Putamen (tissue), 1 donor: ENCODE results near the gene ENTPD8.
A peak's percentile ranks its signal among the peaks of the same experiment; 100 is the strongest.
"Not testable (repeated sequence)": the region's sequence is repeated elsewhere in the genome, so short reads cannot be mapped to it uniquely, and the experiment has no call there.

Experiments
- DNase-seq: peaks from one replicate; pipeline ENCODE4 v3.0.0-alpha.2; 2016; ENCODE audit warnings: low spot score

ENTPD8 gene

DNA sequence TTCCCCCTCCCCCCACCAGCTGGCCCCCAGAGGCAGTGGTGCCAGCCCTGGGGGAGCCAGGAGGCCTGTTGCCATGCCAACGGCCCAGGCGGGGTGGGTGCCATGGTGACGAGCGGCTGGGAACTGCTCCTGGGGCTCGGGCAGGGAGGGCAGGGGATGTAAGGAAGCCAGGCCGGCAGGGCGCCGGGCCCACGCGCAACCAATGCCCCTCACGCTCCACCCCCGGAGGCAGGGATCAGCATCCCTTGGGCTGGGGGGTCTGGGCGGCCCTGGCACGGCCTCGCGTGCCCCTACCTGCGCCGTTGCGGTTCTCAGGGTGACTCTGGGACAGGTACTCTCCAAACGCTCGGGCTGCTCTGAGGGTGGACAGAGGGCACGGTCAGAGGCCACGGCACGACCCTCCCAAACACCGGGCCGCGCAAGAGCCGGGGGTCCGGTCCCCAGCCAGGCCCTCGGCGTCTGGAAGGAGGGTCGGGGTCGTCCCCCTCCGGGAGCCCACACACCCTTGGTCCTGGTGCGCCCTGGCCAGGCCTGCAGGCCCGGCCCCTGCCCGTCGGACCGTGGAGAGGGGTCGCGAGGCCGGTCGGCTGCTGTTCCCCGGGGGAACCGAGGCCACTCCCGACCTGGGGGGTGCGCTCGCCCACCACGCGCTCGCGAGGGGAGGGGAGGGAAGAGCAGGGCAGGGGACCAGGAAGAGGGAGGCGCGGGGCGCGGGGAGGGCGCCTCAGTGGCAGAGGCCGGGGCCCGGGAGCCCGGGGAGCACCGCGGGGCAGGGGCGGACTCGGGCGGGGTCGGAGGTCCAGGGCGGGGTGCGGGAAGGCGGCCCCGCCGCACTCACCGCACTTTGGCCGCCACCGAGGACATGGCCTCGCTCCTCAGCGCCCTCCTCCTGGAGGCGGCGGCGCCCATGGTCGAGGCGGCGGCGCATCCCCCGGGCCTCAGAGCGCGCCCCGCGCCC is 17.3 kb upstream of the ENTPD8 start:
- DNase-seq, result peak; percentile 78

DNA sequence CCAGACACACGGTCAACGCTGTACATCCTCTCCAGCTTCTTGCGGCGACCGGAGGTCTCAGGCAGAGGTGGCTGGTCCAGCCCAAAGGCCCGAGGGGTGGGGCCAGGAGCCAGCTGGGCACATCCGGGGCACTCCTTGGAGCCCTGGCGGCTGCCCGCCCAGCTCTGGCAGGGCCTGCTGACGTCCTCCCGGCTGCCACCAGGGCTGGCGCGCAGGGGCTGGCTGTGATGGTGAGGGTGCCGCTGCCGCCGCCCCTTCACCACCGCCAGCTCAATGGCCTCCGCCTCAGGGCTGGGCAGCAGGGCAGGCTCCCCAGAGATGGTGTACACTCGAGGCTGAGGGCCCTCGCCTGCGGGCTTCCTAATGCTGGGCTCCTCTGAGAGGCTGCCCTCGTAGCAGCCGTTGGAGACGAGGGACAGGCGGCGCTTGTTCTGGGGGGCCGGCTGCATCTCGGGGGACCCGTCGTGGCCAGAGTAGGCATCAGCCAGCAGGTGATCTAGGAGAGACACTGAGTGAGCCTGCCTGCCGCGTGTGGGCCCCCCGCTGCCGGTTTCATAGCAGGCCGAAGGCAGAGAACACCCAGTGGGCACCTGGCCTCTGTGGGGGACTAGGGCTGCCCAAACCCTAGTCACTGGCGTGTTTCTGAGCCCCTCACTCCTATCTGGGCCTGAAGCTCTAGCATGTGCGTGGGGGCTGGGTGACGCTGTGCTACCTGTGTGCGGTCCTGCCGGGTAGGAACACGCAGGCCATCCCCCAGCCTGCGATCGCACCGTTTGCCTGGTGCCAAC is 16.4 kb upstream of the ENTPD8 start:
- no peak for DNase-seq

DNA sequence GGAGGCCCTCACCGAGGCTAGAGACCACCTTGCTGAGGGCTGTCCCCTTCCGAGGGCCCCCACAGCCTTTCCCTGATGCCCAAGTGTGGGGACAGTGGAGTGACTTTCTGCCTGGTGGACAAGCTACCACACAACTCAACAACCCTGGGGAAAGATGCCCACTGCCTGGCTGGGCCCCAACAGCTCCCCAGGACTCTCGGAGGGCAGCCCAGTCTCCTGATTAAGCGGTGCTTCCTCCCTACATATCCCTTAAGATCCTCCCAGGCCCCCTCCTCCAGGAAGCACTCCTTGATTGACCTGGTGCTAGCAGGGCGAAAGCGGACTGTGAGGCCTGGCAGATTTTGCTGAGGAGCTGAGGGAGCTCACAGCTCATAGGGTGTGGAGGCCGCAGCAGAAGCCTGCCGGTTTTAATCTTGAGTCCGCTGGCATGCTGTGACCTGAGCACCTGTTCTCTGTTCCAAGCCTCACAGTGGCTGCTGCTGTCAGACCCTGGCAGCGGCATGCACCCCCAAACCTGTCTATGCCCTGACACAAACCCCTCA is 15.8 kb upstream of the ENTPD8 start:
- DNase-seq, result no peak

DNA sequence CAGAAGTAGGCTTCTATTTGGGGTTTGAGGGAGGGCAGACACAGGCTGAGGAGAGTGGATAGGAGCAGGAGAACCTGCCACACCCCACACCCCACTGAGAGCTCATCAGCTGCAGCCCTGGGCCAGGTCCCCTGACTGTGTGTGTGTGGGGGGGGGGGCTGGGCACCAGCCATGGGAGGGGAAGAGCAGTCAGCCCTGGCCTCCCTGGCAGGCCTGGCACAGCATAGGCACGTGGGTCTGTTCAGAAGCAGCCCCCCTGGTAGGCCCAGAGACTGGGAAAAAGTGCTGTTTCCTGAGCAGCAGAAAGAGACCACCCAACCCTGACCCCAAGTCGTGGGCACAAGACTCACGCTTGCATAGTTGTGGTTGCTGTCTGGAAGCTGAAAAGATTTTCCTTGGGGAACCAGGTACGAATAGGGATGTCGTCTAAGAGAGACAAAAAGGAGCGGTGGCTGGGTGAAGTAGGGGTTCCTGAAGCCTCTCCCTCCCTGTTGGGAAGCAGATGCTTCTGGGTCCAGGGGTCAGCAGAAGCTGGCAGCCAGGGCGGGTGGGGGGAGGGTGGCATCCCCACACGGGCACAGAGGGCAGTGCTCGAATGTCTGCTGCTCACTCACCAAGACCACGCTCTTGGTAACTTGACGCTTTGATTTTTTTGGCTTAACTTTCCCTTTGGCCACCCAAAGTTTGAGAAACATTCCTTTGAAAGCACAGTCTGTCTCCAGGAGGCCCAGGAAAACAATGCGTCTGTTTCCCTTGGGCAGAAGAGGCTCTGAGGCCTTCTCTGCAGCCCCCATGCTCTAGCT is 15.1 kb upstream of the ENTPD8 start:
- DNase-seq, result no peak

DNA sequence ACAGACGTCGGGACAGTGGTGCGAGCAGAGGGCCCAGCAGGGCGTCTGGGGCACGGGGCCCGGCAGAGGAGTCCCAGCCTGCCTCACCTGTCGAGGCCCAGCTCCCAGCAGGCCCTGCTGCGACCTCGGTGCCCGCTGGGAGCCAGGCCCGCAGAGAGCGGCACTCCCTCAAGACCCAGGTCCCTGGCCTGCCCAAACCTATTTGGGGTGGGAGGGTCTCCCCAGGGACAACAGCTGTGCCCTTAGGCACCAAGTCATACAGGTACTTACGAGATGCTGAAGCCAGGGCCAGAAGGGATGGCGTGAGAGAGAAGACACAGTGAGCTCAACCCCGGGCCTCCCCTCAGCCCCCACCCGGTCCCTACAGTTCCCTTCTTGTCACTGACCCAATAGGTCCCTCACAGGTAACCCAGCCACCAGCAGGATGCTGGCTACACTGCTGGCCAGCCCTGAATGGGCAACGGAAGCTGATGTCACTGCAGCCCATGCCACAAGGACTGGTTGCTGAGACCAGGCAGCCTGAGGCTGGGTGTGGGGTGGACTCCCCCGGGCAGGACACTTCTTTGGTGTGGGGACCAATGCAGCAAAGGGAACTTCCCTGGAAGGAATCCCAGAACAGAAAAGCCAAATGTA is 14.3 kb upstream of the ENTPD8 start:
- no peak for DNase-seq

DNA sequence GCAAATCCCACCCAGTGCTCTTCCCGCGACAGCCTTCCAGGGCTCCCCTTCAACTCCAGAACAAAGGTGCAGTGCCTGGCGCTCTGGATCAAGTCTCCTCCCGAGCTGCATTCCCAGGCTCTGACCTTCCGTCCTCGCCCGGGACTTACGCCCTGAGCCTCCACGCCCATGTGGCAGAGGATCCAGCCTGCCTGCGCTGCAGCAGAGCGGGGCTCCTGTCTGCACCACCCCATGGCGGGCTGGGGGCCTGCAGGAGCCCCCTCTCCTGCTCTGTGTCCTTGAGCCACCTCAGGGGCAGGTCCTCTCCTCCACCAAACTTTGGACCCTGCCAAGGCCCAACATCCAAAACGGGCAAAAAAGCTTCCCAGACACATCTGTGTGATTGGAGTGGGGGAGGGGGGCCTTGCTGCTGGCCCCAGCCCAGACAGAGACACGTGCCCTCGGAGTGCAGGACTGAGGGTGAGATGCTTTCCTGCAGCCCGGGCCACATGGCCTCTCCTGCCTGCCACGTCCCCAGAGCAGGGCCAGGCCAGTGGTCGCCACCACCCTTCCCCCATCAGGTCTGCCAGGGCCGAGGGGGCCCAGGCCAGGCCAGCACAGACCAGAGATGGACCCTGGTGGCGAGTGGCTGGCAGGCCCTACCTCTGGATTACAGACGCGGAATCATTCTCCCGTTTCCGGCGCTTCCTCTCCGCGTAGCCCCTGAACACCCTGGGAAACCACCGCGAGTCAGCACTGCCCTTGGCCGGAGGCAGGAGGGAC is 13.6 kb upstream of the ENTPD8 start:
- no peak for DNase-seq

DNA sequence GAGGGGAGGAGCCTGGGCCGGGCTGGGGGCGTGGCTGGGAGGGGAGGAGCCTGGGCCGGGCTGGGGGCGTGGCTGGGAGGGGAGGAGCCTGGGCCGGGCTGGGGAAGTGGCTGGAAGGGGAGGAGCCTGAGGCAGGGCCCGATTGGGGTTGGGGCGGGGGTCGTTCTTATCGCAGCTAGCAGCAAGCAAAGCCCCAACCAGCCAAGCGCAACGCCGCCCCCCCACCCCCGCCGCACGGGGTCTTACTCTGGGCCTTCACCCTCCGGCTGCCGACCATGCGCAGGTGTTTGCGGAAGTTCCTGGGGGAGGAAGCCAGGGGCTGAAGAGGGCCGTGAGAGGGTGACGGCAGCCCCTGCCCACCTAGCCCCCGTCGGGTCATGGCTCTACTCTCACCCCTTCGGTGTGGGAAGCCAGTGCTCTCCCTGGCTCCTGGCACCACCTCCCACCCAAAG is 13.0 kb upstream of the ENTPD8 start:
- DNase-seq, result no peak

DNA sequence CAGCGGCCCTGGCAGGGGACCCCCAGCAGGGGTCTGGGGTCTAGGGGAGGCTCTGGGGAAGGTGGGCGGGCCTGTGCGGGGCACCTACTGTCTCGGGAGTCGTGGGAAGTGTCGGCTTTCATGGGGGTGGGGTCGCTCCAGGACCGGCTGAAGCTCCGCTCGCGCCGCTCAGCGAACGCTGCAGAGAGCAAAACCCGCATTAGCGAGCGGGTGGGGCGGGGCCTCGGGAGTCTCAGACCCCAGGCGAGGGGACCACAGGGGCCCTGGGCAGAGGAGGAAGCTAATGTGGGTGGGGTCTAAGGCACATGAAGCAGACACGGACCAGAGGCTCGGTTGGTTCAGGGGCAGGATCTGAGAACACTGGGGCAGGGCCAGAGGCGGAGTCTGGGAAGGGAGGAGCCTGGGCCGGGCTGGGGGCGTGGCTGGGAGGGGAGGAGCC is 12.5 kb upstream of the ENTPD8 start:
- DNase-seq, result no peak

DNA sequence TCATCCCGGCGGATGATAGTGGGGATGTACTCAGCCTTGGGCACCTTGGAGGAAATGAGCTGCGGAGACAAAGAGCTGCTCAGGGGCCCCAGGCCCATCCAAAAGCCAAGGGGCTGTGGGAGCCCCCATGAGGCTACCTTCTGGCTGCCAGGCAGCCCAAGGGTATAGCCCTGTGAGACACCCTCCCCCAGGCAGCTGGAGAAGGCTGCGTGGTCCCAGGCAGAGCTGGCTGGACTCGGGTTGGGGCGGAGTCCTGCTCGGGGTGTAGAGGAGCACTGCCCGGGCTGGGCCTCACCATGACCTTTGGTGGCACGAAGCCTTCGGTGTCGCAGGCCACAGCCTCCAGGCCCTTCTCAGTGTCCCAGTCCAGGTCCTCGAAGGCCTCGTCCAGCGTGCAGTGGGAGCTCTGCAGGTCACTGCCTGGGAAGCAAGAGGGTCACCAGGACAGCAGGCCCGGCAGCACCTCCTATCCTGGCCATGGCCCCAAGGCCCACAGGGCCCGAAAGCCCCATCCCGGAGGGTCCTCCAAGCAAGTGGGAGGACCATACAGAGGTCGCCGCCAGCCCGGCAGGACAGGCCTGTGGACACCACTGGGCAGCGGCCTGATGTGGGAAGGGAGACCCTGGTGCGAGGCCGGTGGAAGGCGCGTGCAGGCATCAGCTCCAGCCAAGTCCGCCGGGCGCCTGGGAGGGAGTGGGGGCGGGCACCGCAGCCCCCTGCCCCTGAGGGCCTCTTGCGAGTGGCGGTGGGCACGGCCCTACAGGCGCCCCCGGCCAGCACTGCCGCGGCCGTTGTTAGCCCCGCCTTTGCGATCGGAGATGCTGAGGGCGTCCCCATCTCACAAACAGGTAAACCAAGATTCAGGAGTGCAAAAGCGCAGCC is 11.8 kb upstream of the ENTPD8 start:
- no peak for DNase-seq

DNA sequence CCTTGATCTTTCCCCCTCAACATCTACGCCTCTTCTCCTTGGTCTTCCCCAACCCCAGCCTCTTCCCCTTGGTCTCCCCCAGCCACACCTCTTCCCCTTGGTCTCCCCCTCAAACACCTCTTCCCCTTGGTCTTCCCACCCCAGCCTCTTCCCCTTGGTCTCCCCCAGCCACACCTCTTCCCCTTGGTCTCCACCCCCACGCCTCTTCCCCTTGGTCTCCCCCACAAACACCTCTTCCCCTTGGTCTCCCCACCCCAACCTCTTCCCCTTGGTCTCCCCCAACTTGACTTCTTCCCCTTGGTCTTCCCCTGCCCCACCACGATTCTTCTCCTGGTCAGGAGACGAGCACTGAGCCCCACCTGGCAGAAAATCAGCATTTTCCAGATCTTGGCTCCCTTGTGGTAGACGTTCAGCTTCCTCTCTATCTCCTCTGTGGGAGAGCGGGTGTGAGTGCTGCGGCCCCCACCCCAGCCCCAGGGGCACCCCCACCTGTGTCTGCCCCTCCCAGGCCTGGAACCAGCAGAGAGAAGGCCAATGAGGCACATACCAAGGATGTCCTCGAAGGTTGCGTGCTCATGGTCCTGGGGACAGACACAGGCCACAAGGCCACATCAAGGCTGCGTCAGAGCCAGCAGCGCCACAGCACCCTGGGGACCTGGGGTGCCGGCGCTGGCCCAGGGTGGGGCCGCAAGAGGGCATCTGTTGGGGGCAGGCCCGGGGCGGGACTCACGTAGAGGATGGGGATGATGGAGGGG is 11.0 kb upstream of the ENTPD8 start:
- DNase-seq, result no peak

DNA sequence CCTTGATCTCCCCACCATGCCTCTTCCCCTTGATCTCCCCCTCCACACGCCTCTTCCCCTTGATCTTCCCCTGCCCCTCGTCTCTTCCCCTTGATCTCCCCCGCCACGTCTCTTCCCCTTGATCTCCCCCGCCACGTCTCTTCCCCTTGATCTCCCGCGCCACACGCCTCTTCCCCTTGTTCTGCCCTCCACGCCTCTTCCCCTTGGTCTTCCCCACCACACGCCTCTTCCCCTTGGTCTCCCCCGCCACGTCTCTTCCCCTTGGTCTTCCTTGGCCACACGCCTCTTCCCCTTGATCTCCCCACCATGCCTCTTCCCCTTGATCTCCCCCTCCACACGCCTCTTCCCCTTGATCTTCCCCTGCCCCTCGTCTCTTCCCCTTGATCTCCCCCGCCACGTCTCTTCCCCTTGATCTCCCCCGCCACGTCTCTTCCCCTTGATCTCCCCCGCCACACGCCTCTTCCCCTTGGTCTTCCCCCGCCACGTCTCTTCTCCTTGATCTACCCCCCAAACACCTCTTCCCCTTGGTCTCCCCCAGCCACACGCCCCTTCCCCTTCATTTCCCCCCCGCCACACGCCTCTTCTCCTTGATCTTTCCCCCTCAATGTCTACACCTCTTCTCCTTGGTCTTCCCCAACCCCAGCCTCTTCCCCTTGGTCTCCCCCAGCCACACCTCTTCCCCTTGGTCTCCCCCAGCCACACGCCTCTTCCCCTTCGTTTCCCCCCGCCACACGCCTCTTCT is 10.3 kb upstream of the ENTPD8 start:
- not testable (repeated sequence) for DNase-seq

DNA sequence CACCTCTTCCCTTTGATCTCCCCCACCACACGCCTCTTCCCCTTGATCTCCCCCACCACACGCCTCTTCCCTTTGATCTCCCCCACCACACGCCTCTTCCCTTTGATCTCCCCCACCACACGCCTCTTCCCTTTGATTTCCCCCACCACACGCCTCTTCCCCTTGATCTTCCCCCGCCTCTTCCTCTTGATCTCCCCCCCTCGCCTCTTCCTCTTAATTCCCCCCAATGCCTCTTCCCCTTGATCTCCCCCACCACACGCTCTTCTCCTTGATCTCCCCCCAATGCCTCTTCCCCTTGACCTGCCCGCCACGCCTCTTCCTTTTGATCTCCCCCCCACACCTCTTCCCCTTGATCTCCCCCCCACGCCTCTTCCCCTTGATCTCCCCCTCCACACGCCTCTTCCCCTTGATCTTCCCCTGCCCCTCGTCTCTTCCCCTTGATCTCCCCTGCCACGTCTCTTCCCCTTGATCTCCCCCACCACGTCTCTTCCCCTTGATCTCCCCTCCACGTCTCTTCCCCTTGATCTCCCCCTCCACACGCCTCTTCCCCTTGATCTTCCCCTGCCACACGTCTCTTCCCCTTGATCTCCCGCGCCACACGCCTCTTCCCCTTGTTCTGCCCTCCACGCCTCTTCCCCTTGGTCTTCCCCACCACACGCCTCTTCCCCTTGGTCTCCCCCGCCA is 9.5 kb upstream of the ENTPD8 start:
- not testable (repeated sequence) for DNase-seq

DNA sequence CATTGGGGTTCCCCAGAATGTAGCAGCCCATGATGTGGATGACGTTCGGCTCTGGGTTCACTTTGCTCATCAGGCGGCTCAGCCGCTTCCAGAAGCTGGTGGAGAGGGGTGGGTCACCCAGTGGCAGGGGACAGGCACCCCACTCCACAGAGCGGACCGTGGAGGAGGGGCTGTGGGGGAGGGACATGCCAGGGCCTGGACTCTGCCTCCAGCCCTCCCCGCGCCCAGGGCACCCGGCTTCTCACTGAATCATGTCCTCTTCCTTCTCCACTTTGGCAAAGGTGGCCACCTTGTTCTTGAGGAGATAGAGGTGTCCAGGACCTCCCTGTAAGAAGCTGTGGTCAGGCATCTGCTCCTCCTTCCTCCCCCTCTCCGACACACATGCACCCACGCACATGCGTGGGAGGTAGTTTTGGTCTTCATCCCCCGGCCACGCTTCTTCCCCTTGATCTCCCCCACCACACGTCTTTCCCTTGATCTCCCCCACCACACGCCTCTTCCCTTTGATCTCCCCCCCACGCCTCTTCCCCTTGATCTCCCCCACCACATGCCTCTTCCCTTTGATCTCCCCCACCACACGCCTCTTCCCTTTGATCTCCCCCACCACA is 8.9 kb upstream of the ENTPD8 start:
- no peak for DNase-seq

DNA sequence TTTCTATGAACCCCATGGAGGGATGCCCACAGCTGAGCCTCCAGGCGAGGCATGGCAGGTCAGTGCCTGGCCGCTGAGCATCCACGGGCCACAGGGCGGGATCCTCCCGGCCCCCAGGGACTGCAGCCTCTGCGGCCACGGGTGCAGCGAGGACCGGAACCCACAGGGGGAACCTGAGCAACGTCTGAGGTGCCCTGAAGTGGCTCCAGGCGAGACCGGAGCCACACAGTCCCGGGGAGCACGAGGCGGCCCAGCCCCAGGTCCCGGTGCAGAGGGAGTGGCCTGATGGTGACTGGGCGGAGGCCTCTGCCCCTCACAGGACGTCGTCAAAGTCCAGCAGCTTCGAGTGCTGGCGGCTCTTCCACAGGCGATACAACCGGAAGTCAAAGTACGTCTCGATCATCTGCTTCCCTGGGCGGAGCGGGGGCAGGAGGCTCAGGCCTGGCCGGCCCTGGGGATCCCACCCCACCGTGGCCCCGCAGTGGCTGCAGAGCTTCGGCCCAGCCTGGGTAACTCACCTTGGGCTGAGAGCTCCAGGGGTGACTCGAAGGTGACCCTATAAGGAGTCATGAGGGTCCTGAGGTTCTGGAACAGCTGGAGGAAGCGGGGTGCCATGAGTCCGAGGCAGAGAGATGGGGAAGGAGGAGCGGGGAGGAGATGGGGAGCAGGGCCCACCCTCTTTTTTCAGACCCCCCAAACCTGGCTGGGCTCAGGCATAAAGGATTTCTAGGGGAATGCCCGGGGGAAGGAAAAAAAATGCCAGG is 8.1 kb upstream of the ENTPD8 start:
- no peak for DNase-seq

DNA sequence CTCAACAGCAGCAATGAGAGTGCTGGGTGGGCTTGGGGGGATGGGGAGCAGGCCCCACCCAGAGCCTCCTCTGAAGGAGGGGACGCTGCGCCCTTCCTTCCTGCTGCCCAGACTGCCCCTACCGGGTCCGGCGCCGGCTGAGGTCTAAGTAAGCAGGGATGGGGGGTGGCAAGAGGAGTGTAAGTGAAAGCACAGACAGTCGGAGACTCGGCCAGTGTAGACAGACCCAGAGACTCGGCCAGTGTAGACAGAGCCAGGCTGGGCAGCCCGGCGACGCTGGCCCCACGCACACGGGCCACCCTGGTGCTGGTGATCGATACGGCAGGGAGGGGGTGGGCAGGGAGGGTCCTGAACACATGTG is 7.4 kb upstream of the ENTPD8 start:
- no peak for DNase-seq
